IMR-90 (cell line): ENCODE data around the gene LANCL1.

Experiments
- MAZ ChIP-seq: IDR thresholded peaks from 2 replicates; pipeline ENCODE4 v1.6.1; 2012; ENCODE audit warnings: low read depth, mild to moderate bottlenecking, low read length, improper control_type of control experiment, moderate library complexity, borderline replicate concordance
- RAD21 ChIP-seq: IDR thresholded peaks from 2 replicates; pipeline ENCODE4 v1.6.1; 2012; ENCODE audit warnings: low read length, improper control_type of control experiment

GRCh38 chr2:210477496-210477895, 937 bp upstream of the LANCL1 start:
- TF ChIP-seq RAD21 (no peak), MAZ (peak; percentile 77)
